Measurements from ENCODE around the gene OPRM1.

DNA sequence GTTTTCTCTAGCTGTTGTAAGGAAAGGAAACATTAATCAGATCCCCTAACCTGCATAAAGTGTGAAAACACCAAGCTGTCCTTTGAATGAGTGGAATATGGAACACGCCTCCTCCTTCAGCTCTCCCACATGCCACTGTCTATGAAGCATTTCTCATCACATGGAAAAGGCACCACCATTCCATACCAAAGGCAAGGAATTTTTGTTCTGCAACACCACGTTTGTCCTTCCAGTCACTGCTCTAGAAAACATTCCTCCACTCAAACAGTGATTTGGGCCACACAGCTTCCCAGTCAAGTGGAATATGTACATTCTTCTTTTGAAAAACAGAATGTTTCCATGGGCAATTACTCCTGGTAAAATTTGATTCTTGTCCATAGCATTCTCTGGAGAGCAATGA lies 120.1 kb downstream of the OPRM1 start:
- TF ChIP-seq, protein P1, sequence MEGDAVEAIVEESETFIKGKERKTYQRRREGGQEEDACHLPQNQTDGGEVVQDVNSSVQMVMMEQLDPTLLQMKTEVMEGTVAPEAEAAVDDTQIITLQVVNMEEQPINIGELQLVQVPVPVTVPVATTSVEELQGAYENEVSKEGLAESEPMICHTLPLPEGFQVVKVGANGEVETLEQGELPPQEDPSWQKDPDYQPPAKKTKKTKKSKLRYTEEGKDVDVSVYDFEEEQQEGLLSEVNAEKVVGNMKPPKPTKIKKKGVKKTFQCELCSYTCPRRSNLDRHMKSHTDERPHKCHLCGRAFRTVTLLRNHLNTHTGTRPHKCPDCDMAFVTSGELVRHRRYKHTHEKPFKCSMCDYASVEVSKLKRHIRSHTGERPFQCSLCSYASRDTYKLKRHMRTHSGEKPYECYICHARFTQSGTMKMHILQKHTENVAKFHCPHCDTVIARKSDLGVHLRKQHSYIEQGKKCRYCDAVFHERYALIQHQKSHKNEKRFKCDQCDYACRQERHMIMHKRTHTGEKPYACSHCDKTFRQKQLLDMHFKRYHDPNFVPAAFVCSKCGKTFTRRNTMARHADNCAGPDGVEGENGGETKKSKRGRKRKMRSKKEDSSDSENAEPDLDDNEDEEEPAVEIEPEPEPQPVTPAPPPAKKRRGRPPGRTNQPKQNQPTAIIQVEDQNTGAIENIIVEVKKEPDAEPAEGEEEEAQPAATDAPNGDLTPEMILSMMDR (IDR thresholded peaks at IDR 0.05; ENCODE audit: low read depth, low read length) = no peak
- no peak for TF ChIP-seq EZH2phosphoT487 (IDR thresholded peaks at IDR 0.05; ENCODE audit: low read depth)

Data from OCI-LY3 (cell line).